Keratinocyte (primary cell): ENCODE results near the gene SLIRP. TPM values are rescaled to one million over a fixed set of nuclear protein-coding genes. Genes with fewer than 3 reads are reported as not detected.

Experiments used
- DNase-seq: peaks from one replicate; pipeline ENCODE4 v3.0.0-alpha.2; 2011; ENCODE audit warnings: low read depth, missing footprints, low spot score
- FAIRE-seq: peaks from 2 replicates; lab custom pipeline; 2011; peaks lifted over from hg19 to GRCh38; lab: Jason Lieb, UNC
- H2AFZ ChIP-seq: 2 replicates; pipeline ENCODE4 v1.6.0; 2012; ENCODE audit warnings: low read length, control low read depth, inconsistent platforms; ENCODE audit not compliant: control insufficient read depth
- H3K27ac ChIP-seq: 2 replicates; pipeline ENCODE4 v1.5.1; 2011; ENCODE audit warnings: low read length; ENCODE audit not compliant: control insufficient read depth, insufficient read depth
- H3K27me3 ChIP-seq: 3 replicates; pipeline ENCODE4 v1.6.0; 2011; ENCODE audit warnings: low read length; ENCODE audit not compliant: control insufficient read depth, insufficient read depth; ENCODE audit errors: extremely low read depth
- H3K36me3 ChIP-seq, 2 experiments: 2 replicates in 1 of 2; 3 replicates in 1 of 2; pipeline ENCODE4 v1.5.1; 2011; ENCODE audit warnings: low read length in 2 of 2, mild to moderate bottlenecking in 1 of 2; ENCODE audit not compliant: control insufficient read depth in 2 of 2, insufficient read depth in 2 of 2; ENCODE audit errors: extremely low read depth in 1 of 2
- H3K4me1 ChIP-seq: 3 replicates; pipeline ENCODE4 v1.5.1; 2011; ENCODE audit warnings: low read length; ENCODE audit not compliant: control insufficient read depth, insufficient read depth; ENCODE audit errors: extremely low read depth
- H3K4me2 ChIP-seq: 3 replicates; pipeline ENCODE4 v1.6.0; 2011; ENCODE audit warnings: low read depth, low read length; ENCODE audit not compliant: control insufficient read depth, insufficient read depth; ENCODE audit errors: extremely low read depth
- H3K4me3 ChIP-seq, 3 experiments: fragments of 200-600 bp in 1 of 3; sonication (generic) in 1 of 3; 2 replicates in 2 of 3; 3 replicates in 1 of 3; pipeline ENCODE4 v1.5.1; 2011 to 2016; ENCODE audit warnings: low read length in 3 of 3, mild to moderate bottlenecking in 3 of 3, control low read depth in 2 of 3, inconsistent platforms in 1 of 3, low read depth in 1 of 3, mixed read lengths in 1 of 3, mixed run types in 1 of 3, moderate library complexity in 1 of 3; ENCODE audit not compliant: control insufficient read depth in 2 of 3, insufficient read depth in 2 of 3; ENCODE audit errors: extremely low read depth in 1 of 3
- H3K79me2 ChIP-seq: 2 replicates; pipeline ENCODE4 v1.6.0; 2012; ENCODE audit warnings: low read length; ENCODE audit not compliant: control insufficient read depth, insufficient read depth
- H3K9ac ChIP-seq: 3 replicates; pipeline ENCODE4 v1.6.0; 2011; ENCODE audit warnings: low read length; ENCODE audit not compliant: control insufficient read depth, insufficient read depth; ENCODE audit errors: extremely low read depth
- H3K9me1 ChIP-seq: 3 replicates; pipeline ENCODE4 v1.6.0; 2011; ENCODE audit warnings: low read length; ENCODE audit not compliant: control insufficient read depth, insufficient read depth; ENCODE audit errors: extremely low read depth
- H3K9me3 ChIP-seq: 2 replicates; pipeline ENCODE4 v1.5.1; 2012; ENCODE audit warnings: low read depth, low read length; ENCODE audit not compliant: control insufficient read depth
- H4K20me1 ChIP-seq: 3 replicates; pipeline ENCODE4 v1.6.0; 2011; ENCODE audit warnings: low read length; ENCODE audit not compliant: control insufficient read depth, insufficient read depth; ENCODE audit errors: extremely low read depth
- CTCF ChIP-seq, 3 experiments: IDR thresholded peaks in 1 of 3; conservative IDR thresholded peaks in 1 of 3; optimal IDR thresholded peaks in 1 of 3; 2 replicates in 2 of 3; 3 replicates in 1 of 3; pipeline versions ENCODE3 to v1.5.1; 2011; ENCODE audit warnings: low read length in 3 of 3, mild to moderate bottlenecking in 3 of 3, moderate library complexity in 2 of 3, control low read depth in 1 of 3, inconsistent platforms in 1 of 3; ENCODE audit not compliant: insufficient read depth in 2 of 3; ENCODE audit errors: extremely low read depth in 1 of 3
- EZH2 ChIP-seq: IDR thresholded peaks from one replicate; pipeline ENCODE4 v1.6.1; 2012; ENCODE audit warnings: inconsistent platforms, mild to moderate bottlenecking, low read length, moderate library complexity
- dilution Hi-C: fragments of 300-500 bp; cut with MboI; formaldehyde crosslinking; loops from one replicate; pipeline ENCODE4 v1.7.0; 2020; ENCODE audit warnings: low sequenced_read_pairs; ENCODE audit not compliant: extremely low pct_ligation_motif_present
- polyA plus RNA-seq, 5 experiments: library from polyadenylated mRNA; depleted of rRNA in 3 of 5; stranded (reverse) in 3 of 5; stranded (forward) in 1 of 5; unstranded in 1 of 5; fragments of >200 nt; gene quantifications; 1 replicate in 1 of 5; 2 replicates in 3 of 5; 3 replicates in 1 of 5; pipeline versions ENCODE4 v1.2.1 to v1.2.3, GENCODE V29; 2011 to 2012; ENCODE audit warnings: missing spikeins in 2 of 5, low read depth in 1 of 5, low replicate concordance in 1 of 5

Gene SLIRP
- polyA plus RNA-seq, 1 donor (not counting 4 experiments of a cell fraction or from before 2014, with no cell fraction given): 361 TPM

- Histone ChIP-seq H3K4me1 (peaks cover 14% of the 10 kb centered on the region), H4K20me1 (no peaks in the 10 kb centered on the region), H3K9me3 (no peaks in the 10 kb centered on the region), H3K79me2 (peaks cover 53% of the 10 kb centered on the region), H3K27me3 (no peaks in the 10 kb centered on the region), H3K4me3 (peak within 1 kb of the TSS; percentile 80 to 99 (median 93)), H2AFZ (peak within 1 kb of the TSS; percentile 97), H3K27ac (peak within 1 kb of the TSS; percentile 94), H3K36me3 (peaks cover under 1 to 4% of the 10 kb centered on the region in 2 experiments), H3K9ac (peak within 1 kb of the TSS; percentile 98), H3K4me2 (peak within 1 kb of the TSS; percentile 83), H3K9me1 (no peaks in the 10 kb centered on the region)
- FAIRE-seq (peak; percentile 87), DNase-seq (no peak)
- TF ChIP-seq EZH2: no peak
- no peak for TF ChIP-seq CTCF (optimal IDR thresholded peaks at IDR 0.05 in 1 of 3, IDR thresholded peaks at IDR 0.05 in 1 of 3, conservative IDR thresholded peaks at IDR 0.05 in 1 of 3; ENCODE audit: extremely low read depth in 1 of 3, insufficient read depth in 2 of 3, low read length in 3 of 3)
- dilution Hi-C loops: no loop called here
Measured at GRCh38 chr14:77760381-77761204, 52.7 kb downstream of the SLIRP start, which contains the start of gene SNW1. Gene SNW1, minus strand, starts transcription at chr14:77761156. Its CDS starts 29 bp downstream, at chr14:77761127.

- H3K4me3 ChIP-seq: peak overlapping the region; percentile 80 to 99 (median 93)
- FAIRE-seq: no peak
- peak overlapping the region; percentile 90 for H2AFZ ChIP-seq
- H3K9ac ChIP-seq: peak overlapping the region; percentile 98
- H3K9me3 ChIP-seq: no peaks in the 10 kb centered on the region
- H3K27me3 ChIP-seq: no peaks in the 10 kb centered on the region
- H3K4me2 ChIP-seq: peak overlapping the region; percentile 78
- no peaks in the 10 kb centered on the region for H3K9me1 ChIP-seq
- H3K79me2 ChIP-seq: peaks cover 45% of the 10 kb centered on the region
- peak overlapping the region; percentile 94 for H3K27ac ChIP-seq
- peaks cover 14% of the 10 kb centered on the region for H3K4me1 ChIP-seq
- dilution Hi-C loops: no loop called here
- no peaks in the 10 kb centered on the region for H4K20me1 ChIP-seq
- peaks cover 0 to 4% of the 10 kb centered on the region in 2 experiments for H3K36me3 ChIP-seq
- peak in 2 of 3 experiments; percentile 22 to 34 for TF ChIP-seq CTCF (optimal IDR thresholded peaks at IDR 0.05 in 1 of 3, IDR thresholded peaks at IDR 0.05 in 1 of 3, conservative IDR thresholded peaks at IDR 0.05 in 1 of 3; ENCODE audit: extremely low read depth in 1 of 3, insufficient read depth in 2 of 3, low read length in 3 of 3)
- TF ChIP-seq EZH2: no peak
- peak; percentile 45 for DNase-seq
Measured at GRCh38 chr14:77761205-77761931, 53.5 kb downstream of the SLIRP start.
